Omental fat pad (tissue), 4 donors: ENCODE measurements around the gene PLSCR1. TPM values are rescaled to one million over a fixed set of nuclear protein-coding genes. Genes with fewer than 3 reads are reported as not detected.
"Not testable (repeated sequence)": the region's sequence is repeated elsewhere in the genome, so short reads cannot be mapped to it uniquely, and the experiment has no call there.

Experiments used
- ATAC-seq: fragments of 150-250 bp; one replicate; pipeline ENCODE4 v1.9.1; 2016; ENCODE audit warnings: mild to moderate bottlenecking, moderate library complexity; ENCODE audit not compliant: low FRiP score
- DNase-seq: peaks from one replicate; pipeline ENCODE4 v3.0.0-alpha.2; 2019; ENCODE audit warnings: low spot score
- CTCF ChIP-seq, 3 donors: fragments of 450-650 bp; IDR thresholded peaks; one replicate each; pipeline ENCODE4 v1.5.1; 2016 to 2017; ENCODE audit warnings: antibody characterized with exemption in 3 of 3, mild to moderate bottlenecking in 3 of 3, moderate library complexity in 2 of 3
- total RNA-seq, 4 donors: library from RNA; depleted of rRNA; stranded (reverse); fragments of >200 nt; gene quantifications; one replicate each; pipeline ENCODE4 v1.1.0, GENCODE V29; 2016

Gene PLSCR1
- total RNA-seq, 4 donors from 2014 or later, result 76.6 to 314 (median 189) TPM

- no peak for DNase-seq
- ATAC-seq, result no peak
- TF ChIP-seq CTCF (IDR thresholded peaks at IDR 0.05), result no peak
These were observed 47.7 kb downstream of the PLSCR1 start for GRCh38 chr3:146496726-146497125.

- TF ChIP-seq CTCF (IDR thresholded peaks at IDR 0.05), result no peak
- DNase-seq (no peak), ATAC-seq (no peak)
These were observed 48.2 kb downstream of the PLSCR1 start for GRCh38 chr3:146496251-146496650.

GRCh38 chr3:146493761-146494160, 50.6 kb downstream of the PLSCR1 start:
- ATAC-seq (no peak), DNase-seq (no peak)
- TF ChIP-seq CTCF (IDR thresholded peaks at IDR 0.05), result no peak

GRCh38 chr3:146493221-146493620, 51.2 kb downstream of the PLSCR1 start:
- no peak for TF ChIP-seq CTCF (IDR thresholded peaks at IDR 0.05)
- DNase-seq, result no peak
- ATAC-seq, result no peak

- no peak for TF ChIP-seq CTCF (IDR thresholded peaks at IDR 0.05)
- no peak for DNase-seq
- no peak for ATAC-seq
These were observed 53.1 kb downstream of the PLSCR1 start for GRCh38 chr3:146491303-146491702.

GRCh38 chr3:146485297-146485696, 59.1 kb downstream of the PLSCR1 start:
- TF ChIP-seq CTCF (IDR thresholded peaks at IDR 0.05), result no peak
- DNase-seq, result no peak
- no peak for ATAC-seq

- TF ChIP-seq CTCF (IDR thresholded peaks at IDR 0.05), result no peak
- no peak for DNase-seq
- no peak for ATAC-seq
These were observed 68.2 kb downstream of the PLSCR1 start for GRCh38 chr3:146476094-146476740.

- not testable (repeated sequence) for DNase-seq, ATAC-seq
These were observed 69.4 kb downstream of the PLSCR1 start for GRCh38 chr3:146474976-146475375.
